Cardiac fibroblast (primary cell): ENCODE data around the gene SMAD3.
A peak's percentile ranks its signal among the peaks of the same experiment; 100 is the strongest.

Source experiments
- DNase-seq, 2 donors: peaks; one replicate each; pipeline versions ENCODE4 v3.0.0 to v3.0.0-alpha.2; 2010; ENCODE audit warnings: low read depth in 2 of 2
- H3K4me3 ChIP-seq, 2 donors: replicated peaks in 1 of 2; 1 replicate in 1 of 2; 2 replicates in 1 of 2; pipeline ENCODE4 v1.5.1; 2011; ENCODE audit warnings: low read depth in 2 of 2, low read length in 2 of 2, mild to moderate bottlenecking in 2 of 2, moderate library complexity in 1 of 2
- CTCF ChIP-seq: IDR thresholded peaks from one replicate; pipeline ENCODE4 v1.5.1; 2011; ENCODE audit warnings: low read depth, mild to moderate bottlenecking, low read length, inconsistent platforms

SMAD3 gene

DNA sequence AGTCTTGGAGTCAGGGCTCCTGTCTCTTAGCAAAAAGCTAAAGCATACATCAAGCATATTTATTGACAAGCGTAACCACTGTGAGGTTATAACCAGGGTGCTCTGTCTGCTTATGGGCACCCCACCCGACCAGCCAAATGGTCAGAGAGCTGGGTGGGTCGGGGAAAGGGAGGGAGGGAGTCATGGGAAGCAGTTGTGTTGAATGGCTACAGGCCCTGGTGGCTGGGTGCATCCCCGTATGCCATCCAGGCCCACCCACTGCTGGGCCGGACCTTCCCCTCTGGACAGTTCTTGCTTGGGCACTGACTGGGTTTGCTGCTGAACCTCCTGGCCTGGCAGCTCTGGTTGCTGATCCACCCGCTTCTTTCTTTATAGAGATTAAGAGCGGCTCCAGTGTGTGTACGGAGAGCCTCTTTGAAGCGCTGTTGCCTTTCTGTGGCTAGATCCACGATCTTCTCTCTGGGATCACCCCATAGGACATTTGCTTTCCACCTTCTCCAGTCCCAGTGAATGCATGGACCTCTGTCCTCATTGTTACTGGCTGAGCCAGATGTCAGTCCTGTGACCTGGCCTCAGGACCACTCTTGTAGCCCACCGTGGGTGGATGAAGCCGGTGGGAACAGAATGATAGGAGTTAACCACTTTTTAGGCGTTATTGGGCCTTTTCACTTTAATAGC, 59.6 kb downstream of the SMAD3 start:
- no peak overlapping the region for H3K4me3 ChIP-seq
- no peak for DNase-seq
- TF ChIP-seq CTCF, result no peak

GRCh38 chr15:67125589-67126502, 60.4 kb downstream of the SMAD3 start:
- DNase-seq, result peak; percentile 98 to 100
- peak overlapping the region in 1 of 2 donors; percentile 40 for H3K4me3 ChIP-seq
- TF ChIP-seq CTCF, result no peak

DNA sequence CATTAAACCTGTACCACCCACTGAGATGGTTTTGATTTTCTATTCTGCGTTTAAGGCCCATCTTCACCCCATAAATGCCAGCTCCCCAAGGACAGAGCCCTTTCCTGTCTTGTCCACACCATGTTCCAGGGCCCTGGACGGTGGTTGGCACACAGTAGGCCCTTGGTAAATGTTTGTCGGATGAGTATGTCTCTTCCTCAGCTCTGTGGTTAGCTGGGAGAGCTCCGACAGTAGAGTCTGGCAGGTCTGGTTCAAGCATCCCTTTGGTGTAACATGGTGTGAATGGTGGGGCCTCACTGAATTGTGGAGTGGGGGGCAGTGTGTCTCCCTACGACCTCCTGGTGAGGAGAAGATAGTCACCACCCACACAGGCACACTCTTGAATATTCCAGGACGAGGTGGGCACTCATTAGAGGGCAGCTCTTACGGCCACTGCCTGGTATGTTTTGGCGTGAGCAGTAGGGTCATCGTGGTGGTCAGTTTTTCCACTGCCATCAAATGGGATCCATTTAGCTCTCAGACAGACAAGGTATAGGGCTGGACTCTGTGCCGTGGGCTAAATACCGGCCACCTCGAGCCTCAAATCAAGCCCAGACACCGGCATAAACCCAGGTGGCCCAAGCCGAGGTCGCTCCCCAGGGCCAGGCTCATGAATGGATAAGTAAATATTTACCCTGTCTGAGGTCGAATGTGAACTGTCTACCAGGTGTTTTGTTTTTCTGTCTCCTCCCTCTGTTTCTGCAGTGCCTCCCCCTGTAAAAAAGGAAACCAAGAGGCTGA, 61.3 kb downstream of the SMAD3 start:
- no peak for TF ChIP-seq CTCF
- H3K4me3 ChIP-seq, result peak overlapping the region in 1 of 2 donors; percentile 40
- DNase-seq, result peak in 1 of 2 donors; percentile 58

DNA sequence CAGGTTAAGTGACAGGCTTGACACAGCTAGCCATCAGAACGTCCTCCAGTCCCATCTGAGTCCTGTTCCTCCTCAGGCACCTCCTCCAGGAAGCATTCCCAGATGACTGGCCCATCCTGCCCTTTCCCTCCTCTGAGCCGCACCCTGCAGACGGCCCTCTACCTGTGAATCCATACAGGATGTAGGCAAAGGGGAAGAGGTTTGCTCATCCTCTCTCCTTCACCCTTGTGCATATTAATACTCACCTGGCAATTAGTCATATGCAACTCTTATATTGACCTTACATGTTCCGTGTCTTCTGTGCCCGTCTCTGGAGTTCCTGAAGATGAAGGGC, 61.9 kb downstream of the SMAD3 start:
- TF ChIP-seq CTCF, result no peak
- H3K4me3 ChIP-seq, result no peak overlapping the region
- no peak for DNase-seq

DNA sequence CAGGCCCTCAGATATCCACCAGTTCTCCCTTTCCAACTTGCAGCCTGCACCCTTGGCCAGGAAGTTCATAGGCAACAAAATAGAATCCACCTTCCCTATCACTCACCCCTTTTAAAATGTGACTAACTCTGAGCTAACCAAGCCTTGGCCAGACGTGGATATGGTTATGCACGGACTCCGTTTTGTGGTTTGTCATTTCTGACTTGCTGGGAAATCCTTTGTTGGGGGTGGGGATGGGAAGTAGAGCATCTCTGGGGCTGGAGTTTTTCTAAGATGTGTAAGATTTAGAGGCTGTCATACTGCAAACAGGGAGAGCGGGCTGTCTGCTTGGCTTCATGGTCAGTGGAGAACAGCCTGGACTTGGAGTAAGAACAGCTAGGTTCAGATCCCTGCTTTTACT, 62.6 kb downstream of the SMAD3 start:
- no peak for TF ChIP-seq CTCF
- no peak overlapping the region for H3K4me3 ChIP-seq
- DNase-seq, result peak; percentile 93 to 99

DNA sequence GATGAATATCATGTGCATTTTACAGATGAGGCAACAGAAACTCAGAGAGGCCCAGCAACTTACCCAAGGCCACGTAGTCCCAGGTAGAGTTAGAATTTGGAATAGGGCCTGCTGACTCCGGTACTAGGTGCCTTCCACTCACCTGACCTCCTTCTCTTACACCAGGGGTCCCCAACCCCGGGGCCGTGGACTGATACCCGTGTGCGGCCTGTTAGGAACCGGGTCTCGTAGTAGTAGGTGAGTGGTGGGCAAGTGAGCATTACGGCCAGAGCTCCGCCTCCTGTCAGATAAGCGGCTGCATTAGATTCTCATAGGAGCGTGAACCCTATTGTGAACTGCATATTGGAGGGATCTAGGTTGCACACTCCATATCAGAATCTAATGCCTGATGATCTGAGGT, 64.8 kb downstream of the SMAD3 start:
- no peak overlapping the region for H3K4me3 ChIP-seq
- no peak for DNase-seq
- TF ChIP-seq CTCF, result no peak
